Ishikawa (cell line): Measurements from ENCODE around the gene SLC16A13.
A peak's percentile ranks its signal among the peaks of the same experiment; 100 is the strongest.

ENCODE experiments used
- CEBPB ChIP-seq: IDR thresholded peaks from 2 replicates; pipeline ENCODE4 v1.6.1; 2012
- CREB1 ChIP-seq: IDR thresholded peaks from 2 replicates; pipeline ENCODE4 v1.6.1; 2012; ENCODE audit warnings: low read depth
- EGR1 ChIP-seq: IDR thresholded peaks from 2 replicates; pipeline ENCODE4 v1.6.1; 2012
- EP300 ChIP-seq: IDR thresholded peaks from 2 replicates; pipeline ENCODE4 v1.6.1; 2012; ENCODE audit warnings: borderline replicate concordance
- FOXM1 ChIP-seq: IDR thresholded peaks from 2 replicates; pipeline ENCODE4 v1.6.1; 2012; ENCODE audit warnings: low read depth, borderline replicate concordance
- NFIC ChIP-seq: IDR thresholded peaks from 2 replicates; pipeline ENCODE4 v1.6.1; 2012
- RAD21 ChIP-seq: IDR thresholded peaks from 2 replicates; pipeline ENCODE4 v1.6.1; 2012; ENCODE audit warnings: low read depth
- TAF1 ChIP-seq: IDR thresholded peaks from 2 replicates; pipeline ENCODE4 v1.6.1; 2012; ENCODE audit warnings: low read depth, mild to moderate bottlenecking
- TCF12 ChIP-seq: IDR thresholded peaks from 2 replicates; pipeline ENCODE4 v1.6.1; 2012; ENCODE audit warnings: low read depth
- TEAD4 ChIP-seq: IDR thresholded peaks from 2 replicates; pipeline ENCODE4 v1.6.1; 2012
- YY1 ChIP-seq: IDR thresholded peaks from 2 replicates; pipeline ENCODE4 v1.6.1; 2012; ENCODE audit warnings: low read depth
- ZBTB7A ChIP-seq: IDR thresholded peaks from 2 replicates; pipeline ENCODE4 v1.6.1; 2012; ENCODE audit warnings: low read depth
- TF ChIP-seq, protein P1 (sequence below): IDR thresholded peaks from 2 replicates; pipeline ENCODE4 v1.6.1; 2012; ENCODE audit warnings: low read depth, mild to moderate bottlenecking
- TF ChIP-seq, protein P2 (sequence below): IDR thresholded peaks from 2 replicates; pipeline ENCODE4 v1.6.1; 2012
- TF ChIP-seq, protein P3 (sequence below): IDR thresholded peaks from 2 replicates; pipeline ENCODE4 v1.6.1; 2012

The SLC16A13 gene

DNA sequence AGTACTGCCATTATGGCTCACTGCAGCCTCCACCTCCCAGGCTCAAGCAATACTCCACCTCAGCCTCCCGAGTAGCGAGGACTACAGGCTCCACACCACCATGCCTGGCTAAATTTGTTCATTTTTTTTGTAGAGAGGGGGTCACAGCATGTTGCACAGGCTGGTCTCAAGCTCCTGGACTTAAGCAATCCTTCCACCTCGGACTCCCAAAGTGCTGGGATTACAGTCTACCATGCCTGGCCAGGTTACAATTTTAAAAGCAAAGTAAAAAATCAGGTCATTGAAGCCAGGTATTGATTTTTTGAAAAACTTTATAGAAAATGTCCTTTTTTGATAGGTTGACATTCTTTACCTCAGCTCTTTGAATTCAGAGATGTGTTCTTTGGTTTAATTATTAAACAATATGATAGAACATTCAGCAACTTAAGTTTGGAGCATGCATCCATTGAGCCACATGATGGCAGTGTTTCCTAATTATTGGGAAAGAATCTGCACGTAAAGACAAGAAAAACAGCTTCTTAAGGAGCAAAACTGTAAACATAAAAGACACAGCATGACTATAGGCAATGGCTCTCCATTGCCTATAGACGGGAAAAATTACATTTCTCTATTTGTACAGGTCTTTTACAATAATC, 9.8 kb downstream of the SLC16A13 start:
- TF ChIP-seq RAD21 = peak; percentile 95
- TF ChIP-seq NFIC = 0 out of 2 replicates have a peak, but pooled peaks have one; percentile 29
- 0 out of 2 replicates have a peak, but pooled peaks have one; percentile 20 for TF ChIP-seq FOXM1
- TF ChIP-seq, protein P1, sequence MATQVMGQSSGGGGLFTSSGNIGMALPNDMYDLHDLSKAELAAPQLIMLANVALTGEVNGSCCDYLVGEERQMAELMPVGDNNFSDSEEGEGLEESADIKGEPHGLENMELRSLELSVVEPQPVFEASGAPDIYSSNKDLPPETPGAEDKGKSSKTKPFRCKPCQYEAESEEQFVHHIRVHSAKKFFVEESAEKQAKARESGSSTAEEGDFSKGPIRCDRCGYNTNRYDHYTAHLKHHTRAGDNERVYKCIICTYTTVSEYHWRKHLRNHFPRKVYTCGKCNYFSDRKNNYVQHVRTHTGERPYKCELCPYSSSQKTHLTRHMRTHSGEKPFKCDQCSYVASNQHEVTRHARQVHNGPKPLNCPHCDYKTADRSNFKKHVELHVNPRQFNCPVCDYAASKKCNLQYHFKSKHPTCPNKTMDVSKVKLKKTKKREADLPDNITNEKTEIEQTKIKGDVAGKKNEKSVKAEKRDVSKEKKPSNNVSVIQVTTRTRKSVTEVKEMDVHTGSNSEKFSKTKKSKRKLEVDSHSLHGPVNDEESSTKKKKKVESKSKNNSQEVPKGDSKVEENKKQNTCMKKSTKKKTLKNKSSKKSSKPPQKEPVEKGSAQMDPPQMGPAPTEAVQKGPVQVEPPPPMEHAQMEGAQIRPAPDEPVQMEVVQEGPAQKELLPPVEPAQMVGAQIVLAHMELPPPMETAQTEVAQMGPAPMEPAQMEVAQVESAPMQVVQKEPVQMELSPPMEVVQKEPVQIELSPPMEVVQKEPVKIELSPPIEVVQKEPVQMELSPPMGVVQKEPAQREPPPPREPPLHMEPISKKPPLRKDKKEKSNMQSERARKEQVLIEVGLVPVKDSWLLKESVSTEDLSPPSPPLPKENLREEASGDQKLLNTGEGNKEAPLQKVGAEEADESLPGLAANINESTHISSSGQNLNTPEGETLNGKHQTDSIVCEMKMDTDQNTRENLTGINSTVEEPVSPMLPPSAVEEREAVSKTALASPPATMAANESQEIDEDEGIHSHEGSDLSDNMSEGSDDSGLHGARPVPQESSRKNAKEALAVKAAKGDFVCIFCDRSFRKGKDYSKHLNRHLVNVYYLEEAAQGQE = no peak
- no peak for TF ChIP-seq YY1
- no peak for TF ChIP-seq EGR1

DNA sequence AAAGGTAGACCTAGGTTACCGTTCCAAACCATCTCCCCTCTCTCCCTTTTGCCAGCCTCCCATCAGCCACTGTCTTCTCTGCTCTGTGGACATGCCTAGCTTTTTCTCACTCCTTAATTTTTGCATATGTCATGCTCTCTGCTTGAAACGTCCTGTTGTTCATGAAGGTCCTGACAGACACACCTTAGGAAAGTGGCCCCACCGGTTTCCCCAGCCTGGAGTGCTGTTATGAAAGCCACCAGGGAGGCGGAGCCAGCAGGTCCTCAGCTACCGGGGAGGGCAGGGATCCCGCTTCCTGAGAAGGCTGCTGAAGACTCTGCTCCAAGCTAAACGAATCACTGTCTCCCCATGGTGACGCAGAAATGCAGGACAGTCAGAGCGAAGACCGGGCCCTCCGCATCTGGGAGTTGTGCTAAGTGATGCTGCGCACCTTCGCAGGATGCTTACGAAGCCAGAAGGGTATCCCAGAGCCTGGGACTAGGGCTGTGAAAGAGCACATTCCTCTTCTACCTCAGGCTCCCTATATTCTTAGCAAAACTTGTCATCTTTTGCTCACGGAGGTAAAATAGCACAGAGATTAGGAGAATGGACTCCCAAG, 10.4 kb downstream of the SLC16A13 start:
- TF ChIP-seq NFIC (no peak), CREB1 (no peak), TEAD4 (peak; percentile 26; the same call in 1 of the 2 replicates), TCF12 (peak; percentile 81), TAF1 (no peak; the same call in 1 of the 2 replicates), FOXM1 (0 out of 2 replicates have a peak, but pooled peaks have one; percentile 13), RAD21 (no peak), CEBPB (peak; percentile 89), EP300 (peak; percentile 66; the same call in 1 of the 2 replicates), ZBTB7A (no peak), YY1 (peak; percentile 41; the same call in 1 of the 2 replicates), EGR1 (no peak)
- TF ChIP-seq, protein P2, sequence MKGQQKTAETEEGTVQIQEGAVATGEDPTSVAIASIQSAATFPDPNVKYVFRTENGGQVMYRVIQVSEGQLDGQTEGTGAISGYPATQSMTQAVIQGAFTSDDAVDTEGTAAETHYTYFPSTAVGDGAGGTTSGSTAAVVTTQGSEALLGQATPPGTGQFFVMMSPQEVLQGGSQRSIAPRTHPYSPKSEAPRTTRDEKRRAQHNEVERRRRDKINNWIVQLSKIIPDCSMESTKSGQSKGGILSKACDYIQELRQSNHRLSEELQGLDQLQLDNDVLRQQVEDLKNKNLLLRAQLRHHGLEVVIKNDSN = 0 out of 2 replicates have a peak, but pooled peaks have one; percentile 16
- TF ChIP-seq, protein P3, sequence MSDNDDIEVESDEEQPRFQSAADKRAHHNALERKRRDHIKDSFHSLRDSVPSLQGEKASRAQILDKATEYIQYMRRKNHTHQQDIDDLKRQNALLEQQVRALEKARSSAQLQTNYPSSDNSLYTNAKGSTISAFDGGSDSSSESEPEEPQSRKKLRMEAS = peak; percentile 46
- TF ChIP-seq, protein P1 = no peak

DNA sequence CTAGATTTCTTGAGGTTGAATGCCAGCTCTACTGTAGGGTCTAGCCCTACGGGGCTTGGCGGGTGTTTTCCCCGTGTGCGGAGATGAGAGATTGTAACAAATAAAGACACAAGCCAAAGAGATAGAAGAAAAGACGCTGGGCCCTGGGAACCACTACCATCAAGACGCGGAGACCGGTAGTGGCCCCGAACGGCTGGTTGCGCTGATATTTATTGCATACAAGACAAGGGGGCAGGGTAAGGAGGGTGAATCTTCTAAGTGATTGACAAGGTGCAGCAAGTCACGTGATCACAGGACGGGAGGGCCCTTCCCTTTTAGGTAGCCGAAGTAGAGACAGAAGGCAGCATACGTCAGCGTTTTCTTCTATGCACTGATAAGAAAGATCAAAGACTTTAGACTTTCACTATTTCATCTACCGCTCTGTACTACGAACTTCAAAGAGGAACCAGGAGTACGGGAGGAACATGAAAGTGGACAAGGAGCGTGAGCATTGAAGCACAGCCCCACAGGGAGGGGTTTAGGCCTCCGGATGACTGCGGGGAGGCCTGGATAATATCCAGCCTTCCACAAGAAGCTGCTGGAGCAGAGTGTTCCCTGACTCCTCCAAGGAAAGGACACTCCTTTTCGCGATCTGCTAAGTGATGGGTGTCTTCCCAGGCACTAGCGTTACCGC, 11.0 kb downstream of the SLC16A13 start:
- TF ChIP-seq, protein P2 = peak; percentile 29; the same call in 1 of the 2 replicates

DNA sequence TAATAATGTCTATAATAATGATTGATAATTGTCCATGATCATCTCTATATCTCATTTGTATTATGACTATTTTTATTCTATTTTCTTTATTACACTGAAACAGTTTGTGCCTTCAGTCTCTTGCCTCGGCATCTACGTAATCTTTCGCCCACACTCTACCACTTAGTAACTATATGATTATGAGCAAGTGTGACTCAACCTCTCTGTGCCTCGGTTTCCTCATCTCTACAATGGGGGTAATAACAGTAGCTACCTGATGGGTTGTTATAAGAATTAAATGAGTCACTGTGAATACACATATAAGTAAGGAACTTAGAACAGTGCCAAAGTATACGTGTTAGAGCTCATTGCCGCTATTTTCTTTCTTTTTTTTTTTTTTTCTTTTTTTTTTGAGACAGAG, 11.8 kb downstream of the SLC16A13 start:
- TF ChIP-seq EP300 (no peak), EGR1 (no peak), TEAD4 (no peak), YY1 (no peak), RAD21 (no peak), TAF1 (no peak), ZBTB7A (no peak), TCF12 (no peak), NFIC (no peak), CREB1 (no peak), FOXM1 (no peak), CEBPB (no peak)
- TF ChIP-seq, protein P3 = no peak
- TF ChIP-seq, protein P1 = no peak
- TF ChIP-seq, protein P2 = no peak
